Right renal cortex interstitium (tissue), 3 donors: ENCODE measurements around the gene C1QTNF12. TPM values are rescaled to one million over a fixed set of nuclear protein-coding genes. Genes with fewer than 3 reads are reported as not detected.

Experiments used
- DNase-seq, 3 donors: peaks; one replicate each; pipeline ENCODE4 v3.0.0-alpha.2; 2013; ENCODE audit warnings: low read depth in 3 of 3, low spot score in 2 of 3
- polyA plus RNA-seq, 3 donors: library from polyadenylated mRNA; unstranded; fragments of 120-200 nt; gene quantifications; one replicate each; pipeline ENCODE4 v1.2.1, GENCODE V29; 2013; ENCODE audit not compliant: insufficient read length in 3 of 3

The C1QTNF12 gene
- polyA plus RNA-seq, 3 donors: 7.0 to 8.6 (median 7.4) TPM

- DNase-seq: no peak
Observed at GRCh38 chr1:1215881-1216605, 30.5 kb downstream of the C1QTNF12 start.

GRCh38 chr1:1215080-1215676, 31.3 kb downstream of the C1QTNF12 start:
- DNase-seq: no peak

GRCh38 chr1:1213345-1214265, 32.9 kb downstream of the C1QTNF12 start, which contains the start of gene TNFRSF4:
TSS of gene TNFRSF4 (minus strand) at chr1:1214153. CDS start at chr1:1214127, 26 bp downstream.
- no peak for DNase-seq

DNA sequence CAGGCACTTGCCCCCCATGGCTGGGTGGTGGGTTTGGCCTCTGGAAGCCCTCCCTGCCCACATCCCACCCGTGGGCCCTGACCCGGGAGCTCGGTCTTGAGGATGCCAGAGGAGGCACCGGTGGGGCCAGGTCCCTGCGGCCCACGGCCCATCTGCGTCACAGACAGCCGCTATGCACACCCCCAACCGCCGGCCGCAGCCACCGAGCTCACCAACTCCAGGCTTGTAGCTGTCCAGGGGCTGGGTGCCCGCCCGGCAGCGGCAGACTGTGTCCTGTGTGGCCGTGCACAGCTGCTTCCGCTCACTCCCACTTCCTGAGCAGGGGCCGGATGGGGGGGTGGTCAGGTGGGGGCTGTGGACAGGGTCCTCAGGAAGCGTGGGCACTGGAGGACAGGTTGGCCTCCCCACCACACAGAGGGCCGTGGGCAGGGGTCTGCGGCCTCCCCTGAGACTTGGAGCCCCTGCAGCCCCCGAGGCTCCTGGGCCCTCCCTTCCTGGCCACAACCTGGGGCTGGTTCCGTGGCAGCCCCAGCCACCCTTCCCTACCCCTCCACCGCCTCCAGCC, 33.7 kb downstream of the C1QTNF12 start:
- DNase-seq: no peak

DNA sequence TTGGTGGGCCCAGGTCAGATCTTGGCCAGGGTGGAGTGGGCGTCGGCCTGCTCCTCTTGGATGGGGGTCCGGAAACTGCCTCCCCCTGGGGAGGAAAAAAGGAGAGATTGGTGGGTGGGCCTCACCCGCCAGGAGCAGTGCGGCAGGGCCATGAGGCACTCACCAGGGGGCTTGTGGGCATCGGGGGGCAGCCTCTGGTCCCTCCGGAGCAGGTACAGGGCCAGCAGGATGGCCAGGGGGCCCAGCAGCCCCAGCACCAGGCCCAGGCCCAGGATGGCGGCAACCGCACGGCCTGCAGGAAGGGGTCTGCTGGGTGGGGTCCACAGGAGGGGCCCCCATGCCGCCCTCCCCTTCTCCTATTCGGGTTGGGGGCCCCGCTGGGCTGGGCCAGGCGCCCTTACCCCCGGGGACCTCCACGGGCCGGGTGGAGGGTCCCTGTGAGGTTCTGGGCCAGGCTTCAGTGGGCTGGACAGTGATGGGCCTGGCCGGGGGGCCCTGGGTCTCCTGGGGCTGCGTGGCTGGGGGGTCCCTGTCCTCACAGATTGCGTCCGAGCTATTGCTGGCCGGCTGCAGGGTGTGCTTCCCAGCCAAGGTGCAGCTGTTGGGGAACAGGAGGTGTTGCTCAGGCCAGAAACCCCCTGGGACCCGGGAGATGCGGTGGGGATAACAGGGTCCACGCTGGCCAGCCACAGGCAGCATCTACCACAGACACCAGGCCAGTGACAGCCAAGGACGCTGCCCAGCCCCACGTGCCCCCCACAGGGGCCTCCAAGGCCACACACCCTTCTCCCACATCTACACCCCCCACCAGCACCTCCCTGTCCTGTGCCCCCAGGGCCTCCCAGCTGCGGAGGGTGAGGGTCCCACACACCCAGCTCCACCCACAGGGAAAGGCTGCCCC, 34.7 kb downstream of the C1QTNF12 start:
- DNase-seq: no peak

- no peak for DNase-seq
Observed at GRCh38 chr1:1210726-1211540, 35.6 kb downstream of the C1QTNF12 start.

GRCh38 chr1:1208713-1209433, 37.6 kb downstream of the C1QTNF12 start:
- no peak for DNase-seq

- DNase-seq: no peak
Observed at GRCh38 chr1:1207571-1207892, 39.0 kb downstream of the C1QTNF12 start.

GRCh38 chr1:1206966-1207531, 39.5 kb downstream of the C1QTNF12 start:
- DNase-seq: no peak

GRCh38 chr1:1206376-1206965, 40.1 kb downstream of the C1QTNF12 start, which contains the start of gene TNFRSF18:
TSS of gene TNFRSF18 (minus strand) at chr1:1206592. CDS start at chr1:1206571, 21 bp downstream.
- DNase-seq: no peak

- DNase-seq: no peak
Observed at GRCh38 chr1:1205769-1206375, 40.6 kb downstream of the C1QTNF12 start.

DNA sequence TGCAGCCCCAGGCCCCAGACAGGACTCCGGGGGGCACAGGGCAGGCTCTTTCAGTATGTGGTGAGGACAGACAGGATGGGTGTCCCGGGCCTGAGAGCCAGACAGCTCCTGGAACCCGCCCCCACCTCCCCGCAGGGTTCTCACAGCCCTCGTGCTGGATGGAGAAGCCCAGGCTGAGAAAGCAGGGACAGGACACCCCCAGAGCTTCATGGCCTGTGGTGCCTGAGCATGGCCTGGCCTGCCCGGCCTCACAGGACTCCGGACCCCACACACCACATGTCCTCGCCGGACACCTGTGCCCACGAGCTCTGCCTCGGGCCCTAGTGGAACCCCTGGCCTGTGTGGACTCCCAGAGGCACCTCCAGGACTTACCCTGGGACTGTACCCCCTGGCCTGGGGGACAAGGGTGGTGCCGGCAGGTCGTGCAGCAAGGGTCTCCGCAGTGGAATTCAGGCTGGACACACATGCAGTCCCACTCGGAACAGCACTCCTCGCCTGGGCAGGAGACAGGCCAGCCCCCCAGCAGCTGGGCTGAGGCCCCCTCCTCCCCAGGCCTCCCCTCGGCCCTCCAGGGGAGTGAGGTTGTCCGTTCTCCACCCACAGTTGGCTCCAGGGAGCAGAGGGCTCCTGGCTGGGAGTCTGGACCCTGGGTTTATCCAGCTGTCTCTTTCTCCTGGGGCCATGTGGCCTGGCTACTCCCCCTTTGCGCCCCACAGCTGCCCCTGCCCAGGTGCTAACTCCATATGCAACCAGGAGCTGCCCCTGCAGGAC, 41.3 kb downstream of the C1QTNF12 start:
- DNase-seq: no peak

- no peak for DNase-seq
Observed at GRCh38 chr1:1204425-1204920, 42.0 kb downstream of the C1QTNF12 start.

GRCh38 chr1:1203561-1204424, 42.7 kb downstream of the C1QTNF12 start:
- DNase-seq: no peak

DNA sequence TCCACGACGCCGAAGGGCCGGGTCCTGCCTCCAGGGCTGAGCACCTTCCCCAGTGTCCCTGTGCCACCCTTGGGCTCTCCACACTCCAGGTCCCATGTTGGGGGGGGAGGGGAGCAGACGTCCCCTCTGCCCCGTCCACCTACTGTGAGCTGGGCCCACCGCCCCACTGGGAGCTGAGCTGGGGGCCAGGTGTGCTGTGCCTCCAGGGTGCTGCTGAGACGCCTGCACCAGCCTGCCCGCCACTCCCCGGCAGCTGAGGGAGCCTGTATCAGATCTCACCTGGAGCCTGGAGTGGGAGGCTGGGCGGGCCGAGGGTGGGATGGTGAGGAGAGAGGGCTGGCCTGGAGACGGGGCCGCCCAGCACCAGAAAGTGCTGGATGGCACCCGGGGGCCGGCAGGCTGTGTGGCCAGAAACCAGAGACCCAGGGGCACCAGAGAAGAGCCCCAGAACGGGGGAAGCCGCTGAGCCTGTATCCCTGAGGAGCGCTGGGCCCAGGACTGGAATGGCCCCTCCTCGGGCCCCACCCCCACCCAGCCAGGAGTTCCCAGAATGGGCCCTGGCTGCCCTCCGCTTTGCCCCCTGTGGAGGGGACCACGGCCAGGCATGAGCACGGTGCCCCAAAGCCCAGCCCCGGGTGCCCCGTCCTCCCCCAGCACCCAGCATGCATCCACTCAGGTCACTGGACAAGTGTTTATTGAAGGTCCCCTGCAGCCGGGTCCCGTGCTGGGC, 43.5 kb downstream of the C1QTNF12 start:
- DNase-seq: no peak
